HK-2 (cell line): ENCODE measurements around the gene STBD1.
"Not testable (repeated sequence)": the region's sequence is repeated elsewhere in the genome, so short reads cannot be mapped to it uniquely, and the experiment has no call there.

ENCODE experiments used
- DNase-seq: peaks from one replicate; pipeline ENCODE4 v3.0.0-alpha.2; 2018; ENCODE audit not compliant: unreplicated experiment

The STBD1 gene

GRCh38 chr4:76305971-76306881 lies at the start of gene STBD1:
TSS of gene STBD1 (plus strand) at chr4:76306733. CDS start at chr4:76306770, 37 bp downstream.
- DNase-seq = peak; percentile 89

GRCh38 chr4:76256968-76257367 lies 49.6 kb upstream of the STBD1 start:
- no peak for DNase-seq

GRCh38 chr4:76257824-76258223 lies 48.7 kb upstream of the STBD1 start:
- no peak for DNase-seq

GRCh38 chr4:76260571-76260970 lies 46.0 kb upstream of the STBD1 start:
- no peak for DNase-seq

- DNase-seq = no peak
Observed at GRCh38 chr4:76265631-76266218, 40.8 kb upstream of the STBD1 start.

- no peak for DNase-seq
Observed at GRCh38 chr4:76266627-76267026, 39.9 kb upstream of the STBD1 start.

GRCh38 chr4:76267811-76268210 lies 38.7 kb upstream of the STBD1 start:
- no peak for DNase-seq

- no peak for DNase-seq
Observed at GRCh38 chr4:76270244-76271175, 36.0 kb upstream of the STBD1 start.

GRCh38 chr4:76271248-76271647 lies 35.3 kb upstream of the STBD1 start:
- no peak for DNase-seq

- no peak for DNase-seq
Observed at GRCh38 chr4:76272073-76272472, 34.5 kb upstream of the STBD1 start.

- DNase-seq = no peak
Observed at GRCh38 chr4:76272582-76272981, 34.0 kb upstream of the STBD1 start.

GRCh38 chr4:76272999-76273398 lies 33.5 kb upstream of the STBD1 start:
- DNase-seq = no peak

- no peak for DNase-seq
Observed at GRCh38 chr4:76275486-76276124, 30.9 kb upstream of the STBD1 start.

GRCh38 chr4:76276813-76277212 lies 29.7 kb upstream of the STBD1 start:
- DNase-seq = no peak

- DNase-seq = no peak
Observed at GRCh38 chr4:76277667-76278066, 28.9 kb upstream of the STBD1 start.

- no peak for DNase-seq
Observed at GRCh38 chr4:76278583-76278982, 27.9 kb upstream of the STBD1 start.

- no peak for DNase-seq
Observed at GRCh38 chr4:76279462-76279861, 27.1 kb upstream of the STBD1 start.

- DNase-seq = no peak
Observed at GRCh38 chr4:76280488-76281441, 25.8 kb upstream of the STBD1 start.

- not testable (repeated sequence) for DNase-seq
Observed at GRCh38 chr4:76281594-76281993, 24.9 kb upstream of the STBD1 start.

GRCh38 chr4:76282941-76283689 lies 23.4 kb upstream of the STBD1 start:
- no peak for DNase-seq
